ENCODE data around the gene PUM1.
"Not testable (repeated sequence)": the region's sequence is repeated elsewhere in the genome, so short reads cannot be mapped to it uniquely, and the experiment has no call there.

PUM1 gene

GRCh38 chr1:30990591-30990990 lies 74.9 kb downstream of the PUM1 start:
- no peak for DNase-seq

- no peak for DNase-seq
These were observed 77.5 kb downstream of the PUM1 start for GRCh38 chr1:30988045-30988444.

GRCh38 chr1:30986755-30987154 lies 78.8 kb downstream of the PUM1 start:
- no peak for DNase-seq

- no peak for DNase-seq
These were observed 80.5 kb downstream of the PUM1 start for GRCh38 chr1:30984991-30985503.

- no peak for DNase-seq
These were observed 81.2 kb downstream of the PUM1 start for GRCh38 chr1:30984165-30984889.

GRCh38 chr1:30982937-30983336 lies 82.6 kb downstream of the PUM1 start:
- no peak for DNase-seq

- DNase-seq, result no peak
These were observed 83.1 kb downstream of the PUM1 start for GRCh38 chr1:30982431-30982830.

GRCh38 chr1:30981172-30981571 lies 84.3 kb downstream of the PUM1 start:
- no peak for DNase-seq

GRCh38 chr1:30977511-30977910 lies 88.0 kb downstream of the PUM1 start:
- no peak for DNase-seq

GRCh38 chr1:30977105-30977504 lies 88.4 kb downstream of the PUM1 start:
- no peak for DNase-seq

- DNase-seq, result no peak
These were observed 89.4 kb downstream of the PUM1 start for GRCh38 chr1:30976143-30976542.

GRCh38 chr1:30975217-30975616 lies 90.3 kb downstream of the PUM1 start:
- no peak for DNase-seq

- no peak for DNase-seq
These were observed 91.0 kb downstream of the PUM1 start for GRCh38 chr1:30974536-30974935.

- DNase-seq, result not testable (repeated sequence)
These were observed 93.2 kb downstream of the PUM1 start for GRCh38 chr1:30972349-30972748.

- no peak for DNase-seq
These were observed 94.0 kb downstream of the PUM1 start for GRCh38 chr1:30971496-30971895.

- DNase-seq, result no peak
These were observed 95.6 kb downstream of the PUM1 start for GRCh38 chr1:30969903-30970302.

- no peak for DNase-seq
These were observed 97.1 kb downstream of the PUM1 start for GRCh38 chr1:30968220-30968971.

GRCh38 chr1:30966690-30967369 lies 98.7 kb downstream of the PUM1 start:
- DNase-seq, result peak; percentile 82

GRCh38 chr1:30965924-30966599 lies 99.5 kb downstream of the PUM1 start:
- DNase-seq, result no peak

- DNase-seq, result no peak
These were observed 100.8 kb downstream of the PUM1 start for GRCh38 chr1:30964706-30965105.

- DNase-seq, result no peak
These were observed 102.7 kb downstream of the PUM1 start for GRCh38 chr1:30962609-30963508.

Measured in NCI-H2081 treated with DMSO at 0.1 percent for 48 hours (cell line).